ENCODE measurements around the gene SFSWAP. TPM values are rescaled to one million over a fixed set of nuclear protein-coding genes. Genes with fewer than 3 reads are reported as not detected.

Gene SFSWAP
- total RNA-seq, 1 experiment from 2014 or later, result 50.4 TPM

GRCh38 chr12:131759176-131759575 is 48.3 kb downstream of the SFSWAP start:
- no peak for TF ChIP-seq RAD21 (IDR thresholded peaks at IDR 0.05; ENCODE audit: low read depth)
- TF ChIP-seq SRF (IDR thresholded peaks at IDR 0.05; ENCODE audit: low read depth), result no peak
- no peak for TF ChIP-seq REST (IDR thresholded peaks at IDR 0.05; ENCODE audit: low read depth)
- no peak for TF ChIP-seq CEBPB (IDR thresholded peaks at IDR 0.05; ENCODE audit: low read depth)
- TF ChIP-seq ZNF274 (IDR thresholded peaks at IDR 0.05; ENCODE audit: low read depth, low read length), result no peak
- no peak for TF ChIP-seq EZH2 (IDR thresholded peaks at IDR 0.05)
- TF ChIP-seq SIN3A (IDR thresholded peaks at IDR 0.05; ENCODE audit: low read depth), result no peak
- no peak for TF ChIP-seq CTCF (IDR thresholded peaks at IDR 0.05 in 2 of 3, conservative IDR thresholded peaks at IDR 0.05 in 1 of 3; ENCODE audit: borderline replicate concordance in 1 of 3, insufficient read depth in 1 of 3, low read depth in 2 of 3, low read length in 2 of 3)
- TF ChIP-seq POLR2AphosphoS5 (IDR thresholded peaks at IDR 0.05; ENCODE audit: low read depth, low read length), result no peak
- no peak for TF ChIP-seq SP1 (IDR thresholded peaks at IDR 0.05; ENCODE audit: low read depth)
- TF ChIP-seq FOSL1 (IDR thresholded peaks at IDR 0.05; ENCODE audit: low read depth), result no peak
- no peak for TF ChIP-seq MAX (IDR thresholded peaks at IDR 0.05)
- no peak for TF ChIP-seq ZBTB33 (IDR thresholded peaks at IDR 0.05; ENCODE audit: extremely low read depth, insufficient replicate concordance, low read length)
- TF ChIP-seq EGR1 (IDR thresholded peaks at IDR 0.05; ENCODE audit: low read depth), result no peak
- no peak for TF ChIP-seq TCF7L2 (IDR thresholded peaks at IDR 0.05; ENCODE audit: borderline replicate concordance, extremely low read depth, insufficient read depth, insufficient read length)
- ATAC-seq (no peak), DNase-seq (ENCODE audit: low read depth, low spot score) (no peak)
- Histone ChIP-seq H3K9me3 (ENCODE audit: control insufficient read depth in 1 of 2, insufficient read depth in 1 of 2, low read depth in 1 of 2, low read length in 2 of 2) (no peaks in the 10 kb centered on the region), H3K4me3 (replicated peaks in 1 of 2; ENCODE audit: low read depth in 1 of 2, low read length in 2 of 2) (no peak overlapping the region), H2AFZ (ENCODE audit: low read depth, low read length, poor library complexity, severe bottlenecking) (no peak overlapping the region), H3K4me1 (ENCODE audit: control insufficient read depth in 1 of 2, insufficient read depth in 2 of 2, low read length in 2 of 2) (no peaks in the 10 kb centered on the region), H3K27me3 (ENCODE audit: insufficient read depth, low read length) (no peaks in the 10 kb centered on the region), H3K27ac (ENCODE audit: low read depth, low read length) (no peak overlapping the region), H3K36me3 (ENCODE audit: control insufficient read depth in 1 of 2, insufficient read depth in 2 of 2, low read length in 2 of 2) (peaks cover 38% of the 10 kb centered on the region in 2 experiments), H4K20me1 (ENCODE audit: insufficient read depth) (no peaks in the 10 kb centered on the region; the same call in 1 of the 2 replicates), H3K9me2 (ENCODE audit: insufficient read depth) (no peaks in the 10 kb centered on the region), H3K79me2 (ENCODE audit: insufficient read depth, low read length) (peaks cover 9% of the 10 kb centered on the region; the same call in 1 of the 2 replicates), H3K4me2 (ENCODE audit: low read length) (no peak overlapping the region), H3K9ac (ENCODE audit: low read length) (no peak overlapping the region)
- ChIA-PET RAD21 (ENCODE audit: low non-redundant PET in 1 of 2, low total read pairs in 2 of 2, uncharacterized antibody in 2 of 2, unreplicated experiment in 2 of 2) (no interaction called here), POLR2A (no interaction called here), CTCF (no interaction called here)
- intact Hi-C loops (cut with micrococcal nuclease), result no loop called here
- no TSS peak for BruUV-seq (replicated peaks)
